Superior temporal gyrus (tissue), 1 donor: ENCODE results near the gene TENT4A.

Experiments used
- DNase-seq: peaks from one replicate; pipeline ENCODE4 v3.0.0-alpha.2; 2016; ENCODE audit errors: extremely low spot score

TENT4A gene

GRCh38 chr5:6750142-6750840 is 37.1 kb downstream of the TENT4A start:
- no peak for DNase-seq

GRCh38 chr5:6750951-6751685 is 37.9 kb downstream of the TENT4A start:
- no peak for DNase-seq

GRCh38 chr5:6752236-6752635 is 39.0 kb downstream of the TENT4A start:
- no peak for DNase-seq

- no peak for DNase-seq
These were observed 39.5 kb downstream of the TENT4A start for GRCh38 chr5:6752782-6753181.

GRCh38 chr5:6753851-6754250 is 40.6 kb downstream of the TENT4A start:
- no peak for DNase-seq

GRCh38 chr5:6754766-6755165 is 41.5 kb downstream of the TENT4A start:
- DNase-seq, result no peak

- no peak for DNase-seq
These were observed 42.3 kb downstream of the TENT4A start for GRCh38 chr5:6755519-6755918.

GRCh38 chr5:6755941-6756340 is 42.7 kb downstream of the TENT4A start:
- no peak for DNase-seq

GRCh38 chr5:6757414-6757969 is 44.3 kb downstream of the TENT4A start:
- no peak for DNase-seq

GRCh38 chr5:6758236-6758635 is 45.0 kb downstream of the TENT4A start:
- no peak for DNase-seq

- no peak for DNase-seq
These were observed 45.5 kb downstream of the TENT4A start for GRCh38 chr5:6758706-6759105.

- no peak for DNase-seq
These were observed 46.2 kb downstream of the TENT4A start for GRCh38 chr5:6759401-6759800.

GRCh38 chr5:6759983-6760382 is 46.8 kb downstream of the TENT4A start:
- DNase-seq, result no peak

GRCh38 chr5:6760686-6761085 is 47.5 kb downstream of the TENT4A start:
- DNase-seq, result no peak

- DNase-seq, result no peak
These were observed 48.1 kb downstream of the TENT4A start for GRCh38 chr5:6761333-6761732.

GRCh38 chr5:6762116-6762515 is 48.9 kb downstream of the TENT4A start:
- no peak for DNase-seq

- DNase-seq, result no peak
These were observed 49.5 kb downstream of the TENT4A start for GRCh38 chr5:6762697-6763096.

- DNase-seq, result no peak
These were observed 50.0 kb downstream of the TENT4A start for GRCh38 chr5:6763191-6763590.

- DNase-seq, result peak; percentile 84
These were observed 52.6 kb downstream of the TENT4A start for GRCh38 chr5:6765612-6766525.

- DNase-seq, result no peak
These were observed 53.4 kb downstream of the TENT4A start for GRCh38 chr5:6766604-6767093.

- DNase-seq, result no peak
These were observed 54.3 kb downstream of the TENT4A start for GRCh38 chr5:6767481-6768063.
